Activated CD4-positive, alpha-beta T cell treated with anti-CD3 and anti-CD28 coated beads, Interleukin-2, amount 10 ng/mL, durations not matched to agents 24 days and 14 days (primary cell): ENCODE data around the gene CLRN2. TPM values are rescaled to one million over a fixed set of nuclear protein-coding genes. Genes with fewer than 3 reads are reported as not detected.
"Not testable (repeated sequence)": the region's sequence is repeated elsewhere in the genome, so short reads cannot be mapped to it uniquely, and the experiment has no call there.

Experiments
- DNase-seq: peaks from one replicate; pipeline ENCODE4 v3.0.0; 2022
- H3K27ac Mint-ChIP-seq: one replicate; pipeline ENCODE4 v1.8.0; 2022; ENCODE audit warnings: mild to moderate bottlenecking, mixed read lengths
- H3K27me3 Mint-ChIP-seq: one replicate; pipeline ENCODE4 v1.8.0; 2022; ENCODE audit warnings: mixed read lengths
- H3K36me3 Mint-ChIP-seq: one replicate; pipeline ENCODE4 v1.8.0; 2022; ENCODE audit warnings: low read depth, mild to moderate bottlenecking, mixed read lengths
- H3K4me1 Mint-ChIP-seq: one replicate; pipeline ENCODE4 v1.8.0; 2021; ENCODE audit warnings: mixed read lengths
- H3K4me3 Mint-ChIP-seq: one replicate; pipeline ENCODE4 v1.8.0; 2022; ENCODE audit warnings: mild to moderate bottlenecking, moderate library complexity, mixed read lengths
- H3K9me3 Mint-ChIP-seq: one replicate; pipeline ENCODE4 v1.8.0; 2021; ENCODE audit warnings: mixed read lengths
- intact Hi-C: fragments of 100-400 bp; cut with micrococcal nuclease; formaldehyde crosslinking; loops from one replicate; pipeline ENCODE4 v1.15.1; 2023
- total RNA-seq: library from RNA; stranded (reverse); gene quantifications from 2 replicates; pipeline ENCODE4 v1.2.3, GENCODE V29; 2022

Gene CLRN2
- total RNA-seq, 1 donor from 2014 or later, result not detected

- intact Hi-C loops, result no loop called here
- peaks cover 4% of the 10 kb centered on the region for H3K27me3 Mint-ChIP-seq
- no peak for DNase-seq
- H3K27ac Mint-ChIP-seq, result no peak overlapping the region
- H3K9me3 Mint-ChIP-seq, result no peaks in the 10 kb centered on the region
- H3K4me3 Mint-ChIP-seq, result no peak overlapping the region
- peaks cover 5% of the 10 kb centered on the region for H3K4me1 Mint-ChIP-seq
- no peaks in the 10 kb centered on the region for H3K36me3 Mint-ChIP-seq
Observed at GRCh38 chr4:17562157-17562556, 47.2 kb downstream of the CLRN2 start.

GRCh38 chr4:17565846-17566245 is 50.9 kb downstream of the CLRN2 start:
- H3K9me3 Mint-ChIP-seq, result no peaks in the 10 kb centered on the region
- H3K4me3 Mint-ChIP-seq, result no peak overlapping the region
- DNase-seq, result no peak
- H3K27me3 Mint-ChIP-seq, result peaks cover 4% of the 10 kb centered on the region
- peaks cover 5% of the 10 kb centered on the region for H3K4me1 Mint-ChIP-seq
- H3K27ac Mint-ChIP-seq, result no peak overlapping the region
- no peaks in the 10 kb centered on the region for H3K36me3 Mint-ChIP-seq
- intact Hi-C loops, result no loop called here

GRCh38 chr4:17567271-17567670 is 52.3 kb downstream of the CLRN2 start:
- H3K4me1 Mint-ChIP-seq, result no peaks in the 10 kb centered on the region

GRCh38 chr4:17574206-17574605 is 59.2 kb downstream of the CLRN2 start:
- no peaks in the 10 kb centered on the region for H3K9me3 Mint-ChIP-seq
- intact Hi-C loops, result no loop called here
- DNase-seq, result no peak
- H3K4me3 Mint-ChIP-seq, result no peak overlapping the region
- no peak overlapping the region for H3K27ac Mint-ChIP-seq
- no peaks in the 10 kb centered on the region for H3K27me3 Mint-ChIP-seq
- H3K4me1 Mint-ChIP-seq, result peaks cover 19% of the 10 kb centered on the region
- peaks cover 8% of the 10 kb centered on the region for H3K36me3 Mint-ChIP-seq

More at GRCh38 chr4:17567271-17567670, 52.3 kb downstream of the CLRN2 start:
- H3K36me3 Mint-ChIP-seq, result no peaks in the 10 kb centered on the region
- H3K27me3 Mint-ChIP-seq, result peaks cover 4% of the 10 kb centered on the region
- no peak overlapping the region for H3K4me3 Mint-ChIP-seq
- no peak overlapping the region for H3K27ac Mint-ChIP-seq
- intact Hi-C loops, result no loop called here
- H3K9me3 Mint-ChIP-seq, result no peaks in the 10 kb centered on the region
- no peak for DNase-seq

- not testable (repeated sequence) for H3K4me3 Mint-ChIP-seq, H3K27ac Mint-ChIP-seq, H3K9me3 Mint-ChIP-seq, DNase-seq, H3K27me3 Mint-ChIP-seq
- Mint-ChIP-seq H3K36me3 (peaks cover 13% of the 10 kb centered on the region), H3K4me1 (peaks cover 25% of the 10 kb centered on the region)
- intact Hi-C loops, result loop anchor here (5.0 kb wide), 2 partner anchors 1818 to 1893 kb away; partner anchors contain the start of gene FAM200B
Observed at GRCh38 chr4:17575177-17575576, 60.2 kb downstream of the CLRN2 start.

Other genes starting within 250 kb of the CLRN2 start
- gene QDPR, start 3.1 kb upstream of the CLRN2 start, total RNA-seq, result 31.8 and 34.4 TPM in 2 replicates
- 114 and 126 TPM in 2 replicates for gene LAP3, start 62.0 kb downstream of the CLRN2 start, total RNA-seq
- 54.5 and 55.5 TPM in 2 replicates for gene MED28, start 99.5 kb downstream of the CLRN2 start, total RNA-seq